HG03520 (cell line): ENCODE measurements around the gene CPEB3.

Experiments used
- ATAC-seq: cut with Tn5 transposase; IDR thresholded peaks from one replicate; pipeline ENCODE4 v1.9.1; 2021; ENCODE audit warnings: mild to moderate bottlenecking, moderate library complexity; ENCODE audit not compliant: unreplicated experiment

Gene CPEB3

DNA sequence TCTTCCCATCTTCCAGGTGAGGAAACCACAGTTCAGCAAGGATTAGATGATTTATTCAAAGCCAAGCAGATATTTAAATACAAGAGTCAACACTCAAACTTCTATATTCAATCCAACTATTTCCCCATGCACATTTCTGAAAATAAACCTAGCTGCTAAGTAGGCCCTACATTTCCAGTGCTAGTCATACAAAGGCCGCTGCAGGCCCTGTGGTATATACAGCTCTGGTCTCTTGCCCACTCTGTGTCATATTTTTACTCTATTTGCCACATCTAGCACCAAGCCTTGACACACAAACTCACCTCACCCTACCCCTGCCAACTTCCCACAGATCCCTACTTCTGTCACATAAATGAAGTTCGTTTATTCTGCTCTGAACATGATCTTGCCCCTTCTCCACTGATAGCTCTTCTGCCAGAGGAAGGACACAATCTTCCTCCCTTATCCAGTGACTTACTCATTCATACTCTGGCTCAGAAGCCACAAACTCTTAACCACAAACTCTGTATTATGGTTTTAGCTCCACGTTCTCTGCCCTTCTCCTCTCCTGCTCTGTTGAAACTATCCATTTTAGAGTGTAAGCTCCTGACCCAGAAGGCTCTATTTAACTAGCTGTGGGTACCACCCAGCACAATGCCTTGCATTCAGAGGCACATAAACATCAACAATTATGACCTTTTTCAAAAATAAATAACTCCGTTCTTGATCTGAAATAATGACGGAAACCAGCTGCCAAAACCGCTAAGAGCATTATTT, 180.7 kb downstream of the CPEB3 start:
- ATAC-seq, result no peak

DNA sequence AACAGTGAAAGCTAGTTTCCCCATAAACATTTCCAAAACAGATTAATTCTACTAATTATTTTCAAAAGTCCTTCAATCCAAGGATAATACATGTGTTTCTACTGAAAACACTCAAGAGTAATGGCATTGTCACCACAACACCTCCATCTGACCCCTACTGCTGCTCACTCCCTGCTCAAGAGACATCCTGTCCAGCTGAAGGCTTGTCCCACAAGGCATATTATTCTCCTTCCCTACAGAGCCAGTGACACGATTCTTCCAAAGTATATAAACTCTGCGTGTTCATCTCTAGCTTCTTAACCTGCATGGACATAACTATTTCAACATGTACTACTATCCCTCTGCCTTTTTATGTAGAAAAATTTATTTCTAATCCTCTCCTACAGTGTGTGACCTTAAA, 182.1 kb downstream of the CPEB3 start:
- ATAC-seq, result no peak

DNA sequence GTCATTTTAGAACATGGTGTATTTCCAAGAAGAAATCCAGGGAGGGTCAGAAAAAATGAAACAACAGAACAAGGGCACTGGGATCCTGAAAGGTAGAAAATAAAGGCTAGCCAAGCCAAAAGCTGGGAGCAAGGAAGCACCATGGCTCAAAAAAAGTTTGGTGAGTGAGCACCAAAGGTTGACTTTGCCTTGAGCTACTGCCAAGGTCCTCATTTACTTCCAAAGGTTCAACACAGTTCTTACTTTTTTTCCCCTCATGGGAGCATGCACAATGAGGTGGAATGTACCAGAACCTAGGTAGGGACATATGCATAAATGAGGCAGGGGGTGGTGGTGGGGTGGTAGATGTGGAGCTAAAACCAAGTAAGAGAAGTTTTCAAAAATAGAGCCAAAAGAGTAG, 182.8 kb downstream of the CPEB3 start:
- no peak for ATAC-seq

DNA sequence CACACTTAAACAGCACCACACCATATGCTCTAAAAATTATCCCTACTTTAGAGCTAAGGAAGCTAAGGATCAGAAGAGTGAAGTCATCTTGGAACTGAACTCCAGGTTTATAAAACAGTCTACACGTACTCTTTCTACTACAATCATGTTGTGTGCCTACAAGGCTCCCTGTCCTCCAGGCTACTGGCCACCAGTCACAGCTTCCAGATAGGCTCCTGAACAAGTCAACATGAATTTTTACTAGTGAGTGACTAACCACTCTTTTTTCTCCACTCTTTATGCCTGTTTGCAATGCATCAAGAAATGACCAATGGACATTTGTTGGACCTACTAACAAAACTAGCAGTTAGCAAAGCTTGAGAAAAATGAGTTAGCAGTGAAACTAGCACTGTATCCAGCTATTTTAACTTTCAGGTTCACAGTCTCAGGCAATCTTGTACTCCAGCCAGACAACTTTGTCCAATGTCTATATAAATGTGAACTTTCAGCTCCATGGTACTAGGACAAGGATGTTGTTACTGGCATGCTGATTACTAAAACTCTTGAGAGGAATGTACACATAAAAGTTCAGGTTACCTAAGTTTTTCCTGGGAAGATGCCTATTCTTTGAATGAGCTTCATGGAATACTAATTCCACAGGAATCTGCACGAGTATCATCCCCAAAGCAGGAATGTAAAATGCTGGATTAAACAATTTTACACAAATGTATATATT, 187.3 kb downstream of the CPEB3 start:
- ATAC-seq, result no peak

DNA sequence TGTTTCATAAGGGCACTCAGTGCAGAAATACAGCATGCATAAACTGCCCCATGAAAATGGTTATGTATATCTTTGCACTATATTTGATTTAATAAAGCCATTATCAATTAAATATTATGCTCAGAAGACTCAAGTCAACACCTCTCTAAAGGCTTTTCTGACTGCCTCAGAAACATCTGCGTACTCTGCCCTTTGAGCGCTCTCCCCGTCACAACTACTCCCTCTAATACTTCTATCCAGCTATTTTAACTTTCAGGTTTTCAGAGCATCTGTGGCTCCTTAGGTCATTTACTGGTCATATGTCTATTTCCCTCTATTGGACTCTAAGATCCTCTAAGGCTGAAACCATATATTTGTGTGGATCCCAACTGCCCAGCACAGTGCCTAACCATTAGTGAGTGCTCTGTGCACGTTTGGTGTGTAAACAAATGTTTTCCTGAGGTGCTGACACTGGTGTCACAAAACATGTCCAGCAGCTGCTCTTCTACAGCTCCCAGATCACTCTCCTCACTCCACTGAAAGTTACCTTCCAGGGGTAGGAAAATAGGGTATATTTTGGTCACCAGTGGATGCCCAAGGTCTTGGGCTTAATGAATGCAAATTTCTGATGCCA, 188.2 kb downstream of the CPEB3 start:
- no peak for ATAC-seq

DNA sequence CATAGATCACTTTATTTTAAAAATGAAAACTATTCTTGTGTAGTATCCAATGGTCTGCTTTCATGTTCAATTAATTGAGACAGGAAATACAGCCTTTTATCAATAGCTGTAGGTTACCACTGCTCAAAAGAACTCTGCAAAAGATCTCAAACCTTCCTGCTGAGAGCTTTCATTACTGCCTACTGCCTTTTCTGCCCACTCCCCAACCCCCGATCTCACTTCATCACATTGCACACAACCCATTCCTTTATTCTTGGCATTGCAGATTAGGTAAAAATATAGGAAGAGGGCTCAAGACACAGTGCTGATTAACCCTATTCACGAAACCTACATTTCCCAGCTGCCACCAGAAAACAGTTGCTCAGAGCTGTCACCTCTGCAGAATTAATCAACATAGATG, 195.9 kb downstream of the CPEB3 start:
- no peak for ATAC-seq

DNA sequence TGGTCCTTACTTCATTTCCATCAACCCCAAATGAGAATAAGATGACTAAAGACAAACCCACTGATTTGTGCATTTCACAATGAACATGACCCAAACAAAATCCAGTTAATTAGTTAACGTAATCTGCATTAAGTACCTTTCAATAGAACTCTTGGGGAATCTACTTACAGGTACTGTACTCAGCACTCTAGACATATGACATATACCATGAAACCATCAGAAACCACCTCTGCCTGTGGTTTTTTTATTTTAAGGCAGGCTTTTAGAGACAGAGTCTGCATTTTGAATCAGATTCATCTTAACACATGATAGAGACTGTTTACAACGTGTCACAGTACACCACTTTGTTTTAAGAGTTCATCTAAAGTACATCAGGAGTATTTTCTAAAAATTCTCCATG, 198.9 kb downstream of the CPEB3 start:
- no peak for ATAC-seq

DNA sequence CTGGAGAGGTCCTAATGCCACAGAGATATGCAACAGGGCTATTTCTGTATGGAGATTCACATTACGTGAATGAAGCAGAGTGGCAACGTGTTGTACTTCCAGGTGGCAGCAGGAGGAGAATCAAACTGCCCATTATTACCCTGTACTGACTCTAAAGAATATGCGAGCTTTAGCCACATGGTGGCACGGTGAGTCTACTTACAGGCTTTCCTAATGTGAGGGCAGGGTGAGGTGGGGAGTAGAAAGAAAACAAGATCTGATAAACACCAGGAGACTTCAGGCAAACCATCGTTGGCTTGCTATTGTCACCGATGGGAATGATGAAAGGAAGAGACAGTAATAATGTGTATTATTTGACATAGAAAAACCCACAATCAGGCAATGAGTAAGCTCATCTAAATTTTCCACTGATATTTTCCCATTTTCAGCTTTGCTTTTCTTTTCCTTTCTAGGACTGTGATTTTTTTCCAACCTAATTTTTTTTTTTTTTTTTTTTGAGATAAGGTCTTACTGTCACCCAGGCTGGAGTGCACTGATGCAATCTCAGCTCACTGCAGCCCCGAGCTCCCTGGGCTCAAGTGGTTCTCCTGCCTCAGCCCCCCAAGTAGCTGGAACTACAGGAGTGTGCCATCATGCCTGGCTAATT, 203.0 kb downstream of the CPEB3 start:
- ATAC-seq, result peak; percentile 93

DNA sequence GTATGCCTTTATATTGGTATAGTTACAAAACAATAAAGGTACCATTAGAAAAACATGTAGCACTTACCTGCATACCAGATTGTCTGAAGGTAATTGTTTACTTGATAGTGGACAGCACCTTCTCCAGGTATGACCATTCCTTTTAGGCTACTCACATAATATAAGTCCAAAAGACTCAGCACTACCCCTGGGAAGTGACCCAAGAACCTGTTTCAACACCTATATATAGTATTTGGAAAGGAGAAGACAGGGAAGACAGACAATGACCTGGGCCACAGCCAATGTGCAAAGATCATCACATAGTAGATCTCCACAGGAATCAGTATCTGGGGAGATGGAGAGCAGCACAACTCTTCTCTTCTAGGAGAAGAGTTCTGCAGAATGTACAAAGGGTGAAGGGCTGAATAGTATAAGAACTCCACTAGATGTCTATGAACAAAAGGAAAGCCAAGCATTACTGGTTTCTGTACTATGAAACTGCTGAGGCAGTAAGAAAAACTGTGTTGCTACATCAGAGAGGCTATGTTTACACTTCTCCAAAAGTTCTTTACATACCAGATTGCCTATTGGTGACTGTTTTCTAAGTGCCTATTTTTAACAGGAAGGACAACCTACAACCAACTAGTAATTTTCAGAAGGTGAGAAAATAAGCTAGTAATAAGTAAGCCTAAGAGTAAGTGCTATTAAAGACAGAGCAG, 208.1 kb downstream of the CPEB3 start:
- ATAC-seq, result no peak

DNA sequence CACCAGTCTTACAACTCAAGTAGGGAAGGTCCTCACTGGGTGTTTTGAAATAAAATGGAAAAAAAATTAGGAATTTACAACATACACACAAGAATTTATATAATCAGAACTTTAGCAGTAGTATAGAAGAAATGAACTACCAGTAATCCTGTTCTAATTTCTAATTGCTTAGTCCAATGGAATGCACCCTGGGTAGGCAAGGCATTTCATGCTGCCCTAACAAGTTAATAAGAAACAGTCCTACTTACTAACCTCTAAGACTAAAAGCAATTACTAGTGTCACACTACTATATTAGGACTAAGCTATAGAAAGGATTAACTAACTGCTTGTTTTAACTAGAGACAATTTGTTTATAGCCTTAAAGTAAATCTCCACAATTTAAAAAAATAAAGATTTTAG, 209.2 kb downstream of the CPEB3 start:
- ATAC-seq, result no peak

DNA sequence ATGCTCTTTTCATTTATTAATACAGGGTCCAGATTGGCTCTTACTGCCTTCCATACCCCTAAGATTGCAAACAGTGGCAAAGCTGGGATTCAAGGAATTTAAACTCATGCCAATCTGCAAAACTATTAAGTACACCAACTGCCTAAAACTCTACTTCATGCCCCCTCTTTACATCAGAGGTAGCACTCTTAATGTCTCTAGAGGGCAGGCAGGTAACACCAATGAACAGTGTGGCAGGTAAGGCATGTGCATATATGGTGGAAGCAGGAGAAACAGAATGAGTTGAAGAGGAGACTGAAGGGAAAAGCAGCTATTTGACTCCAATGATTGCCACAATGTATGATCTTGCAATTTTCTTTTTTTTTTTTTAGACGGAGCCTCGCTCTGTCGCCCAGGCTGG, 210.6 kb downstream of the CPEB3 start:
- ATAC-seq, result no peak

DNA sequence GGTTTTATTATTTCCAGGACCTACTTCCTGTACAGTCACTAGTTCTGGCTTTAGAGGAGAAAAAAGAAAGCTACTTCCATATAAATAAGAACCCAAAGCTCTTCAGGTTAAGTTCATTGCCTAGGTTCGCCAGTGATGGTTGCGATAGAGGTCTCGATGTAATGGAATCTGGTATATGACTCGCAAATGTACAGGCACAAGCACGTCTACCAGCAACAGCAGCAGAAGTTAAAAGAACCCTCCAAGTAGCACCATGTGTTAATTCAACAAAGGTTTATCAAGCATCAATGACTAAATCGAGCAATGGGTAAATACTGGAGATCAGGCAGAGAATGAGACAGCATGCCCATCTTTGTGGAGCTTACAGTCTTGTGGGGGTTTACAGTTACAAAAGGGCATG, 211.9 kb downstream of the CPEB3 start:
- ATAC-seq, result no peak

DNA sequence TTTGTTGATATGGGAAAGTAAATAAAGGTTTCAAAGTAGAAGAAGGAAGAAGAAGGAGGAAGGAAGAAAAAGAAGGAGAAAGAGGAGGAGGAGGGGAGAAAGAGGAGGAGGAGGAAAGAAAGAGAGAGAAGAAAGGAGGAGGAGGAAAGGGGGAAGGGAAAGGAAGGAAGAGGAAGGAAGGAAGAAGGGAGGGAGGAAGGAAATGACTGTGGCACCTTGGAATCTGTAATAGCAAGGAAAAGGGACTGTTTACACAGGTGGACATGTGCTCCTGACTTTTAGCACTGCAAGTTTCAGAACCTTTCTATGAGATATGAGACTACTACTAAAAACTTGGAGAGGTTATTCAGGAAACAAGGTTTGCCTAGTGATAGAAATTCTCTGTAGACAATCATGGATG, 214.2 kb downstream of the CPEB3 start:
- no peak for ATAC-seq

DNA sequence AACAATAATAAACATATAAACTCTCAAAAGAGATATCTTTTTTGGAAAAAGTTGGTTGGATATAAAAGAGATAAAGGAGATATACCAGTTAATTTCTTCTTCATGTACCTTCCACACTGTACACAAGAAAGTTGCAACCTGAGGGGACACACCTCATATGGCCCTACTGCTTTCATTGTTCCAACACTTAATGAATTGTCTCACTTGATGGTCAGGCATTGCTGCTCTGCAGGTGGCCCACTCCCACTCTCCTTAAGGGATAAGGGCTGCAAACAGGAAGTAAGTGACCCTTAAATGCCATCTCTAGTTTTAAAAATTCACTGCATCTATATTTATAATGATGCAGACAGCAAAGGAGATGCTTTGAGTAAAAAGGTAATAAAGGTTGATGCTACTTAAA, 215.0 kb downstream of the CPEB3 start:
- ATAC-seq, result no peak

DNA sequence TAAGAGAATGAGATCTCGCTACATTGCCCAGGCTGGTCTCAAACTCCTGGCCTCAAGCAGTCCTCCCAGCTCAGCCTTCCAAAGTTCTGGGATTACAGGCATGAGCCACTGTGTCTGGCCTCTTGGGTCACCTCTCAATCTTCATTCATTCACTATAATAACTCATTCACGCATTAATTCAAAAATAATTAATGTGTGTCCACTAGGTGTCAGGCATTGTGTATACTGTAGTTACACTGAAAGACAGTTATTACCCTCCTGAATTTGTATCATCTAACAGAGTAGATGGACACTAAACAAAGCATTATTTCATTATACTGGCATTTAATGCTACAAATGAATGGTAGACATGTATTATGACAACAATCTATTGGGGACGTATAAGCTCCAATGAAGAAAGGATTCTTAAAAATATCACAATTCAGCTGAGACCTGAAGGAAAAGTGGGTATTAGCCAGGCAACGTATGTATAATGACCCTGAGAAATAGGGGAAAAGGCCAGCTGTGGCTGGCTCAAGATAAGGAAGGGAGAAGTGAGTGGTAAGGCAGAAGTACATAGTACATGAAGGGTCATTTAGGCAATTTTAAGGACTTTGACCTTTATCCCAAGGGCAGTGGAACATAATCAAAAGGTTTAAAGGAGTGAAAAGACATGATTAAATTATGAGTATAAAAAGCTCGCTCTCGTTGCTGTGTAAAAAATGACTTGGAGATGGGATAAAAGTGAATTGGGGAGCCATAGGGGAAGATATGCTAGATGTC, 216.6 kb downstream of the CPEB3 start:
- ATAC-seq, result no peak

DNA sequence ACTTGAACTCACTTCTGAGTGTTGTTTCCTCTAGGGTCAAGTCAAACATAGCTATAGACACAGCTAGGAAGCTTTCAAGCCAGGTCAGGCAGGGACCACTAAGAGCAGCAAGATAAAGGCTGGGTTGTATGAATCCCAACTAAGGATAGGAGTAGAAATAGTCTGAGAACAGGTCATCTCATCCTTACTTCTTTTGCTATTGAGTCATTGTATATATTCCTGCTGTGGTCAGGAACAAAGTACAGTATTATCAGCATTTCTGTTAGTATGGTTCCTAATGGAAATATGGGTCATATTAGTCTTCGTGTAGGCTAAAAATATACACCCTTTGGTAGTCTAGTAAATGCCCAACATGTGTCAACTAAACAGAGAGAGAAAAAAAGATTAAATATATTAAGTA, 222.0 kb downstream of the CPEB3 start:
- ATAC-seq, result no peak

DNA sequence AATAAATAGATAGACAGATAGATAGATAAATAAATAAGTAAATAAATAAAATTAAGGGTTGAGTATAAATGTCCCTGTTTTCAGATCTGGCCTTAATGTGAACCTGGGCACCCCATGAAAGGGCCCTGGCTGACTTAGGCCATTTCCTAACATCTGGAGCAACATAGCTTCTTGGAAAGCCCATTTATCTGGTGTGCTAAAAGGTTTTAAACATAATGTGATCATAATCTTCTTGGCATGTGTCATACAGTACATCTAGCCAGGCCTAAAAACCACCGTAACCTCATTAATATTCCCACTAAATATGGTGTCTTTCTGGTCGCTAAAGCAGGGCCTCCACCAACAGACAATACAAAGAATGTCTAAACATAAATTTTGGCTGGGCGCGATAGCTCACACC, 224.5 kb downstream of the CPEB3 start:
- no peak for ATAC-seq

DNA sequence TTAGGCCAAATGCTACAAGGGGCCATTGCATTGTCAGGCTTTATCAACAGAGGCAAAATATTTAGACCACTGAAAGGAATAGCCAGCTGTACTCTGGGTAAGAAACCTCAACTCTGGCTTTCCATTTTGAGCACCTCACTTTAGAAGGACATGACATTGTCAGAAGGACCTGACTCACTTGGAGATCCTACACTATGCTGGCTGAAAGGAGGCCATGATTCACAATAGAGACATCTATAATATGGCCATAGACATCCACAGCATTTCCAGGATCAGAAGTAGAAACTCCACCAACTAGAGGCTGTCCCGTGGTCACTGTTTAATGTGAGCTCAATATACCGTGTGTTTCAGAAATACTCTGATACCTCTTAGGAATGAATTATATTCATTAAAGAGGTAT, 226.4 kb downstream of the CPEB3 start:
- no peak for ATAC-seq

DNA sequence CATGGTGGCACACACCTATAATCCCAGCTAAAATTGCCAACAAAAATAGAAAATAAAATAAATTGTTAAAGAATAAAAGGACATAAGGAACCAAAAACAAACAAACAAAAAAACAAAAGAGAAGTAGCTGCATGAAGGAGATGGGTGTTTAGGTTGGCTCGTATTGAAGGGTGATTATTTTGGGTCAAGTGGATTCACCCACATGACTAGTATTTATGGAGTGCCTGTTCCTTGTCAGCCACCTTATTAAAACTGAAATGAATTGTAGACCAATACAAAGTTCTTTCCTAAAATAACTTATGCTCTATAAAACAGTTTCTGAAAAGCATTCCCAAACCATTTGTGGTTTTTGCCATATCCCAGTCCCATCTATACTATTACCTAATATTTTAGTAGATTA, 228.6 kb downstream of the CPEB3 start:
- ATAC-seq, result no peak

DNA sequence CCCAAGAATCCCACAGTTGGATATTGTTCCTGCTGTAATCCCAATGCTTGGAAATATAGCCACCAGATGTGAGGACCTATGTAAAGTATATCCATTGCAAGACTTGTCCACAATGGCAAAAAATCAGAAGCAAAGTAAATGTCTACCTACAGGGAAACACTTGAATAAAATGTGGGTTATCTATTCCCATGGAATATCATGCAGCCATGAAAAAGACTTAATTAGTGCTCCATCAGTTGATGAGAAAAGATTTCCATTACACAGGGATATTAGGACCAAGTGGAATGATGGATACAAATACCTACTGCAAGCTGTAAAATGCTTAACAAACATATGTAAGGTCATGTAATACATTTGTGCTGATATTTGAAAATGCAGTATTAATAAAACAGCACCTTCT, 236.1 kb downstream of the CPEB3 start:
- no peak for ATAC-seq
